ENCODE measurements around the gene LY6G5B.

DNA sequence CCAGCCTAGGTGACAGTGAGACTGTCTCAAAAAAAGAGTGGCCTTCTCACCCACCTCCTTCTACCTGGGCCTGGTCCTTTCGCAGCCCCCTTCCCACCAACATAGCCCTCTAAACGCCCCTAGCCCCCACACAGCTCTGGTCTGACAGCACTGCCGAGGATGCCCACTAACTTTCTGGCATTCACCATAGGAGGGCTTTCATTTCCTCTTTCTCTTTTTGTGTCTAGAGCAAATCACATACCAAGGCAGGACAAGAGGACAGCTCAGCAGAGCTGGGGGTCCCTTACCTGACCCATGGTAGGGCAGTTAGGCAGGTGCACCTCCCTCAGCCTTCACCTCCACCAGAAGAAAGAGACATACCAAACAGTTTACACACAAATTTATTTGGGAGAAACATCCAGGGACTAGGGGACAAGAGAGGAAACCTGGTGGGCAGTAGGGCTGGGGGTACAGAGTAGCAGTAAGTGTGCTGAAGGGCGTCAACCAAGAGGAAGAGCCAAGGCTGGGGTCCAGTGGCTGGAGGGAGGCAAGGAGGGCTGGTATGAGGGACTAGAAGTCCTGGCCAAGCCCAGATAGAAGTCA, 6.6 kb downstream of the LY6G5B start:
- TF ChIP-seq, protein P1, sequence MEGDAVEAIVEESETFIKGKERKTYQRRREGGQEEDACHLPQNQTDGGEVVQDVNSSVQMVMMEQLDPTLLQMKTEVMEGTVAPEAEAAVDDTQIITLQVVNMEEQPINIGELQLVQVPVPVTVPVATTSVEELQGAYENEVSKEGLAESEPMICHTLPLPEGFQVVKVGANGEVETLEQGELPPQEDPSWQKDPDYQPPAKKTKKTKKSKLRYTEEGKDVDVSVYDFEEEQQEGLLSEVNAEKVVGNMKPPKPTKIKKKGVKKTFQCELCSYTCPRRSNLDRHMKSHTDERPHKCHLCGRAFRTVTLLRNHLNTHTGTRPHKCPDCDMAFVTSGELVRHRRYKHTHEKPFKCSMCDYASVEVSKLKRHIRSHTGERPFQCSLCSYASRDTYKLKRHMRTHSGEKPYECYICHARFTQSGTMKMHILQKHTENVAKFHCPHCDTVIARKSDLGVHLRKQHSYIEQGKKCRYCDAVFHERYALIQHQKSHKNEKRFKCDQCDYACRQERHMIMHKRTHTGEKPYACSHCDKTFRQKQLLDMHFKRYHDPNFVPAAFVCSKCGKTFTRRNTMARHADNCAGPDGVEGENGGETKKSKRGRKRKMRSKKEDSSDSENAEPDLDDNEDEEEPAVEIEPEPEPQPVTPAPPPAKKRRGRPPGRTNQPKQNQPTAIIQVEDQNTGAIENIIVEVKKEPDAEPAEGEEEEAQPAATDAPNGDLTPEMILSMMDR (IDR thresholded peaks at IDR 0.05) = no peak
- no peak for TF ChIP-seq SIN3A (IDR thresholded peaks at IDR 0.05; ENCODE audit: borderline replicate concordance, low read depth, low read length)
- TF ChIP-seq NFIC (IDR thresholded peaks at IDR 0.05; ENCODE audit: borderline replicate concordance) = no peak
- TF ChIP-seq, protein P2, sequence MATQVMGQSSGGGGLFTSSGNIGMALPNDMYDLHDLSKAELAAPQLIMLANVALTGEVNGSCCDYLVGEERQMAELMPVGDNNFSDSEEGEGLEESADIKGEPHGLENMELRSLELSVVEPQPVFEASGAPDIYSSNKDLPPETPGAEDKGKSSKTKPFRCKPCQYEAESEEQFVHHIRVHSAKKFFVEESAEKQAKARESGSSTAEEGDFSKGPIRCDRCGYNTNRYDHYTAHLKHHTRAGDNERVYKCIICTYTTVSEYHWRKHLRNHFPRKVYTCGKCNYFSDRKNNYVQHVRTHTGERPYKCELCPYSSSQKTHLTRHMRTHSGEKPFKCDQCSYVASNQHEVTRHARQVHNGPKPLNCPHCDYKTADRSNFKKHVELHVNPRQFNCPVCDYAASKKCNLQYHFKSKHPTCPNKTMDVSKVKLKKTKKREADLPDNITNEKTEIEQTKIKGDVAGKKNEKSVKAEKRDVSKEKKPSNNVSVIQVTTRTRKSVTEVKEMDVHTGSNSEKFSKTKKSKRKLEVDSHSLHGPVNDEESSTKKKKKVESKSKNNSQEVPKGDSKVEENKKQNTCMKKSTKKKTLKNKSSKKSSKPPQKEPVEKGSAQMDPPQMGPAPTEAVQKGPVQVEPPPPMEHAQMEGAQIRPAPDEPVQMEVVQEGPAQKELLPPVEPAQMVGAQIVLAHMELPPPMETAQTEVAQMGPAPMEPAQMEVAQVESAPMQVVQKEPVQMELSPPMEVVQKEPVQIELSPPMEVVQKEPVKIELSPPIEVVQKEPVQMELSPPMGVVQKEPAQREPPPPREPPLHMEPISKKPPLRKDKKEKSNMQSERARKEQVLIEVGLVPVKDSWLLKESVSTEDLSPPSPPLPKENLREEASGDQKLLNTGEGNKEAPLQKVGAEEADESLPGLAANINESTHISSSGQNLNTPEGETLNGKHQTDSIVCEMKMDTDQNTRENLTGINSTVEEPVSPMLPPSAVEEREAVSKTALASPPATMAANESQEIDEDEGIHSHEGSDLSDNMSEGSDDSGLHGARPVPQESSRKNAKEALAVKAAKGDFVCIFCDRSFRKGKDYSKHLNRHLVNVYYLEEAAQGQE (IDR thresholded peaks at IDR 0.05; ENCODE audit: low read depth, low read length) = no peak
- TF ChIP-seq SMC3 (IDR thresholded peaks at IDR 0.05; ENCODE audit: low read depth, low read length) = no peak
- TF ChIP-seq EZH2phosphoT487 (IDR thresholded peaks at IDR 0.05; ENCODE audit: borderline replicate concordance, low read depth) = no peak
- TF ChIP-seq MEF2A (IDR thresholded peaks at IDR 0.05; ENCODE audit: borderline replicate concordance, low read depth) = no peak

All from SK-N-SH (cell line).